KMS-11 (cell line): Measurements from ENCODE around the gene CEACAM19.
"Not testable (repeated sequence)": the region's sequence is repeated elsewhere in the genome, so short reads cannot be mapped to it uniquely, and the experiment has no call there.

ENCODE experiments used
- H2AFZ ChIP-seq: fragments of 200-600 bp; sonication (generic); 2 replicates; pipeline ENCODE4 v1.6.1; 2016; ENCODE audit warnings: antibody characterized with exemption, mixed run types, low read depth
- H3K27ac ChIP-seq: fragments of 200-600 bp; sonication (generic); 2 replicates; pipeline ENCODE4 v1.6.1; 2016; ENCODE audit warnings: mild to moderate bottlenecking, mixed run types
- H3K27me3 ChIP-seq: fragments of 200-600 bp; sonication (generic); 2 replicates; pipeline ENCODE4 v1.6.1; 2017; ENCODE audit warnings: mild to moderate bottlenecking, low read depth, mixed run types, moderate library complexity; ENCODE audit not compliant: insufficient read depth
- H3K36me3 ChIP-seq: fragments of 200-600 bp; sonication (generic); 2 replicates; pipeline ENCODE4 v1.6.1; 2017; ENCODE audit warnings: mild to moderate bottlenecking, mixed run types; ENCODE audit not compliant: insufficient read depth
- H3K4me1 ChIP-seq: fragments of 200-600 bp; sonication (generic); 2 replicates; pipeline ENCODE4 v1.6.1; 2016; ENCODE audit warnings: mild to moderate bottlenecking, low read depth, mixed run types; ENCODE audit not compliant: poor library complexity, severe bottlenecking
- H3K4me2 ChIP-seq: fragments of 200-600 bp; sonication (generic); 2 replicates; pipeline ENCODE4 v1.7.0; 2016; ENCODE audit warnings: mild to moderate bottlenecking, mixed run types
- H3K4me3 ChIP-seq: fragments of 200-600 bp; sonication (generic); IDR thresholded peaks from 2 replicates; pipeline ENCODE4 v1.6.1; 2017; ENCODE audit warnings: low read depth, low read length, mixed read lengths; ENCODE audit not compliant: insufficient read depth
- H3K79me2 ChIP-seq: fragments of 200-600 bp; sonication (generic); 2 replicates; pipeline ENCODE4 v1.6.1; 2016; ENCODE audit warnings: low read depth, mixed run types; ENCODE audit not compliant: insufficient read depth
- H3K9ac ChIP-seq: fragments of 200-600 bp; sonication (generic); 2 replicates; pipeline ENCODE4 v1.6.1; 2016; ENCODE audit warnings: mild to moderate bottlenecking, mixed run types
- H4K20me1 ChIP-seq: fragments of 200-600 bp; sonication (generic); 2 replicates; pipeline ENCODE4 v1.6.1; 2016; ENCODE audit warnings: mild to moderate bottlenecking, mixed run types; ENCODE audit not compliant: insufficient read depth
- CTCF ChIP-seq: fragments of 200-600 bp; sonication (generic); conservative IDR thresholded peaks from 2 replicates; pipeline ENCODE4 v1.6.1; 2017; ENCODE audit warnings: low read depth, mild to moderate bottlenecking, antibody characterized with exemption, low read length, moderate library complexity, mixed read lengths

Gene CEACAM19

GRCh38 chr19:44719262-44719701 is 48.0 kb downstream of the CEACAM19 start:
- H3K27me3 ChIP-seq = no peaks in the 10 kb centered on the region
- H2AFZ ChIP-seq = no peak overlapping the region
- H3K4me2 ChIP-seq = no peak overlapping the region; the same call in 1 of the 2 replicates
- no peaks in the 10 kb centered on the region for H4K20me1 ChIP-seq
- TF ChIP-seq CTCF = no peak
- H3K36me3 ChIP-seq = no peaks in the 10 kb centered on the region
- no peaks in the 10 kb centered on the region for H3K79me2 ChIP-seq
- no peak overlapping the region for H3K4me3 ChIP-seq
- peaks cover 67% of the 10 kb centered on the region for H3K4me1 ChIP-seq
- no peak overlapping the region for H3K27ac ChIP-seq
- H3K9ac ChIP-seq = no peak overlapping the region

GRCh38 chr19:44720396-44720795 is 49.1 kb downstream of the CEACAM19 start:
- H4K20me1 ChIP-seq, H3K4me3 ChIP-seq, H3K27me3 ChIP-seq, H3K36me3 ChIP-seq, H3K79me2 ChIP-seq: not testable (repeated sequence)
- peak overlapping the region; percentile 63 for H3K9ac ChIP-seq
- peaks cover 77% of the 10 kb centered on the region for H3K4me1 ChIP-seq
- H3K27ac ChIP-seq = peak overlapping the region; percentile 96
- peak overlapping the region; percentile 83; the same call in 1 of the 2 replicates for H3K4me2 ChIP-seq
- H2AFZ ChIP-seq = peak overlapping the region; percentile 35; the same call in 1 of the 2 replicates

GRCh38 chr19:44720945-44721344 is 49.7 kb downstream of the CEACAM19 start:
- Histone ChIP-seq H3K36me3 (no peaks in the 10 kb centered on the region), H3K27ac (peak overlapping the region; percentile 96), H3K27me3 (no peaks in the 10 kb centered on the region), H3K4me3 (no peak overlapping the region), H3K79me2 (no peaks in the 10 kb centered on the region), H2AFZ (peak overlapping the region; percentile 35; the same call in 1 of the 2 replicates), H3K4me1 (peaks cover 82% of the 10 kb centered on the region), H3K4me2 (peak overlapping the region; percentile 83), H3K9ac (peak overlapping the region; percentile 63), H4K20me1 (no peaks in the 10 kb centered on the region)
- TF ChIP-seq CTCF = no peak

- H3K9ac ChIP-seq = peak overlapping the region; percentile 63
- not testable (repeated sequence) for H3K4me3 ChIP-seq, H3K79me2 ChIP-seq, H3K27me3 ChIP-seq, H3K36me3 ChIP-seq, H4K20me1 ChIP-seq
- peak overlapping the region; percentile 96 for H3K27ac ChIP-seq
- peak overlapping the region; percentile 35 for H2AFZ ChIP-seq
- peaks cover 87% of the 10 kb centered on the region for H3K4me1 ChIP-seq
- peak overlapping the region; percentile 83 for H3K4me2 ChIP-seq
Measured at GRCh38 chr19:44721369-44721768, 50.1 kb downstream of the CEACAM19 start.

- Histone ChIP-seq H3K79me2 (no peaks in the 10 kb centered on the region), H4K20me1 (no peaks in the 10 kb centered on the region), H3K9ac (peak overlapping the region; percentile 63; the same call in 1 of the 2 replicates), H2AFZ (peak overlapping the region; percentile 35; the same call in 1 of the 2 replicates), H3K4me1 (peaks cover 90% of the 10 kb centered on the region), H3K27ac (peak overlapping the region; percentile 96), H3K4me3 (no peak overlapping the region), H3K27me3 (no peaks in the 10 kb centered on the region), H3K4me2 (peak overlapping the region; percentile 83), H3K36me3 (no peaks in the 10 kb centered on the region)
- TF ChIP-seq CTCF = no peak
Measured at GRCh38 chr19:44722131-44723121, 51.1 kb downstream of the CEACAM19 start.
